NCI-H1105 (cell line): ENCODE results near the gene VIPR2.

Experiments
- DNase-seq: peaks from one replicate; lab custom pipeline; 2025; lab: John Stamatoyannopoulos, UW

VIPR2 gene

GRCh38 chr7:159026271-159027055 lies 118.2 kb downstream of the VIPR2 start:
- DNase-seq: no peak

GRCh38 chr7:159025161-159025779 lies 119.4 kb downstream of the VIPR2 start:
- DNase-seq: no peak

DNA sequence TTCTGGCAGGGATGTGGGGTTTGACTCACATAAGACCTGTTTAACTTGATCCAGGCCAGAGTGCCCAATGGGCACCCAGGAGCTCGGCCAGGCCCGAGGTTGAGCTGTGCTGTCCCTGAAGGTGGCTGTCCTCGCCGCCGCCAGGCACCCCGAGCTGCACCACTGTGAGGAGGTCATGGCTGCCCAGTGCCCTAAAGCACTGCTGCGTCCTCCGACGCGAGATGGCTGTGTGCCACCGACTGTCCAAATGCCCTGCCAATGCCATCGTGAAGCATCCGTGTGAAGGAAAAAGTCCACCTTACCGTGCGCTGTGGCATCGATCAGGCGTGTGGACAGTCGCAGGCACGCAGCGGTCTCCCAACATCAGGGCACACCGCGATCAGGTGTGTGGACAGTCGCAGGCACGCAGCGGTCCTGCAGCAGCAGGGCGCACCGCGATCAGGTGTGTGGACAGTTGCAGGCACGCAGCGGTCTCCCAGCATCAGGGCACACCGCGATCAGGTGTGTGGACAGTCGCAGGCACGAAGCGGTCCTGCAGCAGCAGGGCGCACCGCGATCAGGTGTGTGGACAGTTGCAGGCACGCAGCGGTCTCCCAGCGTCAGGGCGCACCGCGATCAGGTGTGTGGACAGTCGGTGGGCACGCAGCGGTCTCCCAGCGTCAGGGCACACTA lies 120.3 kb downstream of the VIPR2 start:
- no peak for DNase-seq

GRCh38 chr7:159023746-159024145 lies 120.9 kb downstream of the VIPR2 start:
- DNase-seq: no peak

GRCh38 chr7:159023206-159023605 lies 121.5 kb downstream of the VIPR2 start:
- no peak for DNase-seq

- DNase-seq: no peak
Observed at GRCh38 chr7:159022238-159022993, 122.3 kb downstream of the VIPR2 start.

DNA sequence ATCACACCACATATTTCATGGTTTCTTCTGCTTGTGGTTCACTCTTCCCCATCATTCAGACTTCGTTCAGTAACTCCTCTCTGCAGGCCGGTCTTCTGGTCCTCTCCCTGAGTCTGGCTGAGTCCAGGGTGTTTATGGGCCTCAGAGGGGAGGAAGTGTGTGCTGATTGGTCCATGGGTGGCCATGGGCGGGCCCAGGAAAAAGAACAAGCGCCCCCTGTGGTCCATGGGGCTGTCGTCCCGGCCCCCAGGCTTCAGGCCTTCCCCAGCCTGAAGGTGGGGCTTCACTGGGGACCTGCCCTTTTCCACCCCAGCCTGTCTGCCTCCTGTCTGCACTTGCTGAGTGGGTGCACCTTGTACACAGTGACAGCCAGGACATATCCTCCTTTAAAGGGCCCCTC lies 123.7 kb downstream of the VIPR2 start:
- no peak for DNase-seq

GRCh38 chr7:159019111-159019510 lies 125.6 kb downstream of the VIPR2 start:
- DNase-seq: no peak

DNA sequence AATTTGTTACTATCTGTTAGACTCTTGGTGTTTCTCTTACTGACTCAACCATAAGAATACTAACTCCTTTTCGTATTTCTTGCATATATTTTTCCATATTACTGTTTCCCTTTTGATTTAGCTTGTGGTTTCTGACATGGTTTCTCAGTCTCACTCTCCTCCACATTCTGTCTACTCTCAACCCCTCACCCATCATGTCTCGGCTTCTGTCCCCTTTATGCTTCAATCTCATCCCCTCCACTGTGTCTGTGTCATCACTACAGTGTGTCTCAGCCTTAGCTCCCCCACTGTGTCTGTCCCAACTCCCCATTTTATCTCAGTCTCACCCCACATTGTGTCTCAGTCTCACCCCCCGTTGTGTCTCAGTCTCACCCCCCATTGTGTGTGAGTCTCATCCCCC lies 126.9 kb downstream of the VIPR2 start:
- no peak for DNase-seq

- DNase-seq: no peak
Observed at GRCh38 chr7:159017210-159017609, 127.5 kb downstream of the VIPR2 start.

GRCh38 chr7:159016591-159016990 lies 128.1 kb downstream of the VIPR2 start:
- DNase-seq: no peak

GRCh38 chr7:159015454-159016410 lies 128.9 kb downstream of the VIPR2 start:
- no peak for DNase-seq

DNA sequence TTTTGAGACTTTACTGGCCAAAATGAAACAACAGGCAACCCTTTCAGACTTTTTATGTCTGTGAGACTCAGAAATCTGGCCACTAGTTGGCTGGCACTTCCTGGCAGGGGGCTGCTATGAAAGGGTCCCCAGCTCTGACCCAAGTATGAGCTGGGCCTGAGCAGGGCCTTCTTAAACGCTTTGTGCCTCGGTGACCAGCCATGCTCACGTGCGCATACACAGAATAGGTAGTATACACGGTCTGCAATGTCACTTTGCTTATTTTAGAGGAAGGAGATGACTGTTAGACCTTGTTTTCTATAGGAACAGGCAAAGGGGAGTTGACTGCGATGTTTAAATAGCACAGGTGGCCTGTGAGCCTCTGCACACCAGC lies 129.6 kb downstream of the VIPR2 start:
- no peak for DNase-seq

DNA sequence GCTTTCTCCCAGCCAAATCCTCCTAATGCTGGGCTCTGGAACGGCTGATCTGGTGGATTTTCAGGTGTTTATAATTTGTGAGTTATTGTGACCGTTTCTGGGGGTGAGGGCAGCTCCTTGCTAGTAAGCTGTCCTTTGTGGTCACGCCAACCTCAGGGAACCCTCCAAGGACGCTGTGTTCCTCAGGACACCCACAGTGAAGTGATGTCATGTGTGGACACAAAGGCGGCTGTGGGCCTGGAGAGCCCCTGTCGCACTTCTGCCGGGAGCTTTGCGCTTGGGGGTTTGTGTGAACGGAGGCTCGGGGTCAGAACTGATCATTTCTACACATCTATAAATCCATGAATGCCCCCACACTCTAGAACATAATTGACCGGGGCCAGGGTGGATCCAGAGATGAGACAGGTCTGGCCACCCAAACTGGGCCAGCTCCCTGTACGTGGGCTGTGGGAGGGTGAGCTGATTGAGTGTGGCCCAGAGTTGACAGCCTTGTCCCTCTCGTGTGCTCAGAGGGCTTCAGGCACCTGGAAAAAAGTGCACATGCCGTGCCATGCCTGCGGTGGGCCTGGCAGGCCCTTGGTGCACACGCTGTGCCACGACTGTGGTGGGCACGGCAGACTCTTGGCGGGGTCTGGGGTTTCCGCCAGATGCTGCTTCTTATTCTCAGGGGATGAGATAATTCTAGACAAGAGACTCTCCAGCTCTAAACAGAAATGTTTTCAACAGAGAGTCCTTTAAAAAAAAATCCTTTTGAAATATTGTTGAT lies 130.2 kb downstream of the VIPR2 start:
- DNase-seq: no peak

DNA sequence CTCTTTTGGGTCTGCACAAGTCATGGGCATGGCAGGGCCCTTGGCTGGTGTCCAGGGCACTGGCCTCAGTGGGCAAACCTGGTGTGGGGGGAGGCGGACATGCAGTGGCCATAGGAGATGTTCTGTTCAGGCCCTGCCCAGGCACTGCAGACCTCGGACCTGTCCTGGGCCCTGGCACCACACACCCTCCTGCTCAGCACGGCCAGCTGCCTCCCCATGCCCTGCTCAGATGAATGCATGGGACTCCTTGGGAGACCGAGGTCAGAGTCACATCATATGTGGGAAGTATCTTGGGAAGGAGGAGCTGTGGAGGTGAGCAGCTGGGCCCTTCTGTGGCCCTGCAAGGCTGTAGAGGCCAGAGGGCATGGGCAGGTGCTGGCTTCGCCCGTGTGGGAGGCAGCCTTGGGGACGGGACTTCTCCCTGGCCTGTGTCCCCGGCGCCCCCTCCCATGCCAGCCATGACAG lies 130.8 kb downstream of the VIPR2 start:
- no peak for DNase-seq

DNA sequence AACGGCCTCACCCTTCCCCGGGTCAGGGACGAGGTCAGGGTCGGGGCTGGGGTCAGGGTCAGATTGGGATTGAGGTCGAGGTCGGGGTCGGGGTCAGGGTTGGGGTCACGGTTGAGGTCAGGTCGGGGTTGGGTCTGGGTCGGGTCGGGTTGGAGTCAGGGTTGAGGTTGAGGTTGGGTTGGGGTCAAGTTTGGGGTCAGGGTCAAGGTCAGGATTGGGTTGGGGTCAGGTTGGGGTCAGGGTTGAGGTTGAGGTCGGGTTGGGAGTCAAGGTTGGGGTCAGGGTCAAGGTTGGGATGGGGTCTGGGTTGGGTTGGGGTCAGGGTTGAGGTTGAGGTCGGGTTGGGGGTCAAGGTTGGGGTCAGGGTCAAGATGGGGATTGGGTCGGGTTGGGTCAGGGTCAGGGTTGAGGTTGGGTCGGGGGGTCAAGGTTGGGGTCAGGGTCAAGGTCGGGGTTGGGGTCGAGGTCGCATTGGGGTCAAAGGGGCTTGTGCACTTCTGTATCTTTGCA lies 131.4 kb downstream of the VIPR2 start:
- DNase-seq: no peak

- DNase-seq: no peak
Observed at GRCh38 chr7:159012353-159013069, 132.2 kb downstream of the VIPR2 start.

GRCh38 chr7:159011722-159012022 lies 133.0 kb downstream of the VIPR2 start:
- DNase-seq: no peak

DNA sequence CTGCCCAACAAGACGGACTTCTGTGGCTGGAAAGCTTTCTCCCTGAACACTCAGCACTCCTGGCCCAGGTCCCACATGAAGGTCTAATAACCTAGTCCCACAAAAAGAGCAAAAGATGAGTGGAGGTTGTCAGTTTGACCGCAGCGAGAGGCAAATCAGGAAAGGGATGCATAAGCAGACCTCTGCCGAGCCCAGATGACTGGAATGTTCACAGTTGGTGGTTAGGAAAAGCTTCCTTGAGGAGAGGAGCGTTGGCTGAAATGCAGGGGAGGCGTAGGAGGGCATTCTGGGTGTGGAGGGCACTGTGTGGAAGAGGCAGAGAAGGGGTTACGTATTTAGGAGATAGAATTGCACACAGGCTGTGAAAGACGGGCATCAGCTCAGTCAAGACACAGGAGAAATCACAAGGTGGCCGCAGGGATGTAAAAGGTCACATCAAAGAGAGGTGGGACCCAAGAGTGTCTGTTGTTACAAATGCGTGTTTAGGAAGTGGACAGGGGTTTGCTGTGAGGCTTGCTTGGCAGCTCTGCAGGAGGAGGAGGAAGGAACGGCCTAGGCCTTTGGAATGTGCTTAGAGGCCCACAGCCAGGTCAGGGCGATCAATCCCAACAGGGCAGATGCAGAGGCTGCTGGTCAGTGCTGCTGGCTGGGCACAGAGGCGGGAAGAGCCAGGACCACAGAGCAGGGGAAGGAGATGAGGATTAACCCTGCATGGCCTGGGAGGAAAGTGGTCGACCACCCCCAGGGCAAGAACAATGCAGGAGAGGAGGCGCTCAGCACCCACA lies 133.5 kb downstream of the VIPR2 start:
- no peak for DNase-seq
